CD4-positive, alpha-beta T cell (primary cell): ENCODE data around the gene COL9A1. TPM values are rescaled to one million over a fixed set of nuclear protein-coding genes. Genes with fewer than 3 reads are reported as not detected.

ENCODE experiments used
- ATAC-seq: fragments of 200-7000 bp; cut with Tn5 transposase; one replicate; pipeline ENCODE4 v1.10.0; 2022; ENCODE audit warnings: mild to moderate bottlenecking; ENCODE audit not compliant: poor library complexity
- CTCF ChIA-PET: fragments of 350-600 bp; sonication (Branson Sonifier 250); formaldehyde crosslinking; loops from one replicate; lab custom pipeline; 2021; ENCODE audit warnings: antibody characterized with exemption, inconsistent platforms; lab: Charles Lee
- POLR2A ChIA-PET: fragments of 350-600 bp; sonication (Branson Sonifier 250); formaldehyde crosslinking; loops from one replicate; lab custom pipeline; 2021; ENCODE audit warnings: antibody characterized with exemption, inconsistent platforms; lab: Charles Lee
- DNase-seq, 14 experiments: peaks; one replicate each; pipeline ENCODE4 v3.0.0-alpha.2; 2013 to 2020; ENCODE audit warnings: mixed read lengths in 2 of 14
- H3K27ac ChIP-seq, 2 donors: one replicate each; pipeline versions ENCODE4 v1.5.1 to v1.7.0; 2013; ENCODE audit warnings: low read length in 2 of 2, low read depth in 1 of 2, mild to moderate bottlenecking in 1 of 2
- H3K27me3 ChIP-seq, 2 experiments: 1 replicate in 1 of 2; 2 replicates in 1 of 2; pipeline versions ENCODE4 v1.6.1 to v1.7.0; 2013; ENCODE audit warnings: low read length in 2 of 2, control low read depth in 1 of 2, mild to moderate bottlenecking in 1 of 2, moderate library complexity in 1 of 2; ENCODE audit not compliant: insufficient read depth in 2 of 2, control insufficient read depth in 1 of 2
- H3K36me3 ChIP-seq: one replicate; pipeline ENCODE4 v1.6.1; 2013; ENCODE audit warnings: low read length, control low read depth; ENCODE audit not compliant: insufficient read depth
- H3K4me1 ChIP-seq: one replicate; pipeline ENCODE4 v1.6.1; 2013; ENCODE audit warnings: low read length, control low read depth; ENCODE audit not compliant: insufficient read depth
- H3K4me3 ChIP-seq: one replicate; pipeline ENCODE4 v1.5.1; 2013; ENCODE audit warnings: mild to moderate bottlenecking, low read length, moderate library complexity
- H3K9me3 ChIP-seq, 2 experiments: 1 replicate in 1 of 2; 2 replicates in 1 of 2; pipeline versions ENCODE4 v1.6.1 to v1.7.0; 2013; ENCODE audit warnings: low read length in 2 of 2, mild to moderate bottlenecking in 2 of 2, control low read depth in 1 of 2, moderate library complexity in 1 of 2; ENCODE audit not compliant: control insufficient read depth in 1 of 2, insufficient read depth in 1 of 2
- H3K27ac Mint-ChIP-seq: one replicate; pipeline ENCODE4 v1.8.0; 2020; ENCODE audit warnings: mixed read lengths
- H3K27me3 Mint-ChIP-seq: one replicate; pipeline ENCODE4 v1.8.0; 2021; ENCODE audit warnings: mixed read lengths
- H3K36me3 Mint-ChIP-seq: one replicate; pipeline ENCODE4 v1.8.0; 2021; ENCODE audit warnings: low read depth, mixed read lengths
- H3K4me1 Mint-ChIP-seq: one replicate; pipeline ENCODE4 v1.8.0; 2021; ENCODE audit warnings: low read depth, mixed read lengths
- H3K4me3 Mint-ChIP-seq: one replicate; pipeline ENCODE4 v1.8.0; 2020; ENCODE audit warnings: mild to moderate bottlenecking, mixed read lengths
- H3K9me3 Mint-ChIP-seq: one replicate; pipeline ENCODE4 v1.8.0; 2020; ENCODE audit warnings: mixed read lengths
- intact Hi-C, 2 experiments: fragments of 100-400 bp; cut with DNase I in 1 of 2; cut with micrococcal nuclease in 1 of 2; formaldehyde crosslinking; loops; one replicate each; pipeline versions ENCODE4 v1.15.1 to v1.9.0; 2023 to 2025; cut with DNase I, micrococcal nuclease
- total RNA-seq, 174 experiments: library from RNA in 2 of 174; stranded (reverse) in 2 of 174; gene quantifications; one replicate each; pipeline ENCODE4 v1.2.3 and lab custom pipeline; 2021 to 2026
- TF ChIP-seq, protein P1 (sequence below): fragments of 200-600 bp; IDR thresholded peaks from one replicate; pipeline ENCODE4 v1.8.0; 2022; ENCODE audit warnings: antibody characterized with exemption, mild to moderate bottlenecking

COL9A1 gene
- total RNA-seq, 2 experiments from 2014 or later: not detected

DNA sequence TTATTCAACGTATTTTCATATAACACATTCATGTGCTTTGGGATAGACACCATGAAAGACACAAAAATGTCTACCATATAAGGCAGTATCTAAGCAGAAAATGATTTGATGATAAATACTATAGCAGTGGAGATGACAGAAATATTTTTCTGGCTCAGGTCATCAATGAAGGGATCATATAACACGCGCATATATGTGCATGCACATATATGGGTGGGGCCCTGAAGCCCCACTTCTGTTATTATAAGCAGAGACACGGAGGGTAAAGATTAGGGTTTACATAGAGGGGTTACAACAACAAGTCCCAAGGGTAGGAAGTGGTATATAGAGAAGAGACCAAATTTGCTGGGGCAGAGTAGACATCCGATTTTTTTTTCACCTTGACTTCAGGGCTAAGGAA, 16.0 kb downstream of the COL9A1 start:
- peaks cover 0 to 6% of the 10 kb centered on the region in 2 experiments for H3K9me3 ChIP-seq
- Mint-ChIP-seq H3K27me3 (peaks cover 30% of the 10 kb centered on the region), H3K27ac (no peak overlapping the region), H3K9me3 (no peaks in the 10 kb centered on the region), H3K36me3 (no peaks in the 10 kb centered on the region), H3K4me1 (no peaks in the 10 kb centered on the region), H3K4me3 (no peak overlapping the region)
- TF ChIP-seq, protein P1, sequence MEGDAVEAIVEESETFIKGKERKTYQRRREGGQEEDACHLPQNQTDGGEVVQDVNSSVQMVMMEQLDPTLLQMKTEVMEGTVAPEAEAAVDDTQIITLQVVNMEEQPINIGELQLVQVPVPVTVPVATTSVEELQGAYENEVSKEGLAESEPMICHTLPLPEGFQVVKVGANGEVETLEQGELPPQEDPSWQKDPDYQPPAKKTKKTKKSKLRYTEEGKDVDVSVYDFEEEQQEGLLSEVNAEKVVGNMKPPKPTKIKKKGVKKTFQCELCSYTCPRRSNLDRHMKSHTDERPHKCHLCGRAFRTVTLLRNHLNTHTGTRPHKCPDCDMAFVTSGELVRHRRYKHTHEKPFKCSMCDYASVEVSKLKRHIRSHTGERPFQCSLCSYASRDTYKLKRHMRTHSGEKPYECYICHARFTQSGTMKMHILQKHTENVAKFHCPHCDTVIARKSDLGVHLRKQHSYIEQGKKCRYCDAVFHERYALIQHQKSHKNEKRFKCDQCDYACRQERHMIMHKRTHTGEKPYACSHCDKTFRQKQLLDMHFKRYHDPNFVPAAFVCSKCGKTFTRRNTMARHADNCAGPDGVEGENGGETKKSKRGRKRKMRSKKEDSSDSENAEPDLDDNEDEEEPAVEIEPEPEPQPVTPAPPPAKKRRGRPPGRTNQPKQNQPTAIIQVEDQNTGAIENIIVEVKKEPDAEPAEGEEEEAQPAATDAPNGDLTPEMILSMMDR: no peak
- peaks cover 3% of the 10 kb centered on the region for H3K4me1 ChIP-seq
- ChIA-PET CTCF (no interaction called here), POLR2A (no interaction called here)
- intact Hi-C loops: no loop called here
- H3K27me3 ChIP-seq: peaks cover 13 to 18% of the 10 kb centered on the region in 2 experiments
- no peak for ATAC-seq
- no peak overlapping the region for H3K27ac ChIP-seq
- no peaks in the 10 kb centered on the region for H3K36me3 ChIP-seq
- no peak for DNase-seq
- H3K4me3 ChIP-seq: no peak overlapping the region

DNA sequence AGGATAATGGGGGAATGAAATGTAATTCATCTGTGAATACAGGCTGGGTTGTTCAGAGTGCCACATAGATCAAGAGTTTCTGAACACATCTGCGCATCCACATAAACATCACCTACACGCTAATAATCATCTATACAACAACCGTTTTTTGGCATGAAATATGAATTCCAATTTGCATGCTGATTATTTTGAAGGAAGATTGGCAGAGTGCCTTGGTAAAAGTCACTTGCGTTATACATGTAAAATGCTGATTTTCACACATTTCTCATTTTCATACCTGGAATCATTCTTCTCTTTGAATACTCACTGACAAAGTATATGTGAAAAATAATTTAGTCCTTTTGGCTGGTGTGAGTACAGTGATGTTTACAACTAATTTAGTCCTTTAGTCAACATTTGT, 17.7 kb downstream of the COL9A1 start:
- H3K4me1 Mint-ChIP-seq: no peaks in the 10 kb centered on the region
- peaks cover 28 to 35% of the 10 kb centered on the region in 2 experiments for H3K27me3 ChIP-seq
- H3K36me3 Mint-ChIP-seq: no peaks in the 10 kb centered on the region
- H3K4me3 ChIP-seq: no peak overlapping the region
- no peak for ATAC-seq
- H3K4me3 Mint-ChIP-seq: no peak overlapping the region
- H3K4me1 ChIP-seq: peaks cover 3% of the 10 kb centered on the region
- no peak overlapping the region for H3K27ac Mint-ChIP-seq
- intact Hi-C loops: no loop called here
- peaks cover 0 to 16% of the 10 kb centered on the region in 2 experiments for H3K9me3 ChIP-seq
- H3K27ac ChIP-seq: no peak overlapping the region
- TF ChIP-seq, protein P1: no peak
- DNase-seq: no peak
- H3K36me3 ChIP-seq: no peaks in the 10 kb centered on the region
- CTCF ChIA-PET: no interaction called here
- peaks cover 39% of the 10 kb centered on the region for H3K27me3 Mint-ChIP-seq
- POLR2A ChIA-PET: no interaction called here
- no peaks in the 10 kb centered on the region for H3K9me3 Mint-ChIP-seq

DNA sequence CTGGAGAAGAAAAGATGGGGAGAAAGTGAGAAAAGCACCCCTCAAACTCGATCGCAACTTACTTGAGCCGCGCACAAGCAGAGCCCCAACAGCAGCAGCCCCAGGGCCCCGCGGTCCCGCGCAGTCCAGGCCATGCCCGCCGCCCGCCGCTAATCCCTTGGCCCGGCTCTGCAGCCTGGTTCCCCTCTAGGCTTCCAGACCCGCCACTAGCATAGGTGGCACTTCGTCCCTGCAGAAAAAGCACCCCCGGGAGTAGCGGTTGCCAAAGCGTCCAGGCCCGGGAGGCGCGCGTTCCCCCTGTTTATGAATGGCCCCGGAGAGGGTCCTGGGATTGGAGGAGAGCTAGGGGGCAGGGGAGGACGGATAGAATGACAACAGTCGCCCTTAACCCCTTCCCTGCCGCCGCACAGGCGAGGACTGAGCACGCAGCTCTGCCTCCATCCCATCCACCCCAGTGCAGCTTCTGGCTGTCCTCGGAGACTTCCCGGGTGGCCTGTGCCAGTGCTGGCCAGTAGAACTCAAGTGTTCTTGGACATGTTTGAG, 19.9 kb downstream of the COL9A1 start:
- CTCF ChIA-PET: no interaction called here
- DNase-seq: no peak
- Mint-ChIP-seq H3K4me1 (no peaks in the 10 kb centered on the region), H3K27ac (no peak overlapping the region), H3K27me3 (peaks cover 52% of the 10 kb centered on the region), H3K4me3 (no peak overlapping the region), H3K36me3 (no peaks in the 10 kb centered on the region), H3K9me3 (no peaks in the 10 kb centered on the region)
- Histone ChIP-seq H3K27ac (no peak overlapping the region), H3K9me3 (peaks cover 0 to 16% of the 10 kb centered on the region in 2 experiments), H3K36me3 (no peaks in the 10 kb centered on the region), H3K4me1 (peaks cover 3% of the 10 kb centered on the region), H3K4me3 (no peak overlapping the region), H3K27me3 (peaks cover 28 to 38% of the 10 kb centered on the region in 2 experiments)
- ATAC-seq: no peak
- intact Hi-C loops: no loop called here
- TF ChIP-seq, protein P1: no peak
- POLR2A ChIA-PET: no interaction called here
